ENCODE data around the gene ANK3.

Gene ANK3

DNA sequence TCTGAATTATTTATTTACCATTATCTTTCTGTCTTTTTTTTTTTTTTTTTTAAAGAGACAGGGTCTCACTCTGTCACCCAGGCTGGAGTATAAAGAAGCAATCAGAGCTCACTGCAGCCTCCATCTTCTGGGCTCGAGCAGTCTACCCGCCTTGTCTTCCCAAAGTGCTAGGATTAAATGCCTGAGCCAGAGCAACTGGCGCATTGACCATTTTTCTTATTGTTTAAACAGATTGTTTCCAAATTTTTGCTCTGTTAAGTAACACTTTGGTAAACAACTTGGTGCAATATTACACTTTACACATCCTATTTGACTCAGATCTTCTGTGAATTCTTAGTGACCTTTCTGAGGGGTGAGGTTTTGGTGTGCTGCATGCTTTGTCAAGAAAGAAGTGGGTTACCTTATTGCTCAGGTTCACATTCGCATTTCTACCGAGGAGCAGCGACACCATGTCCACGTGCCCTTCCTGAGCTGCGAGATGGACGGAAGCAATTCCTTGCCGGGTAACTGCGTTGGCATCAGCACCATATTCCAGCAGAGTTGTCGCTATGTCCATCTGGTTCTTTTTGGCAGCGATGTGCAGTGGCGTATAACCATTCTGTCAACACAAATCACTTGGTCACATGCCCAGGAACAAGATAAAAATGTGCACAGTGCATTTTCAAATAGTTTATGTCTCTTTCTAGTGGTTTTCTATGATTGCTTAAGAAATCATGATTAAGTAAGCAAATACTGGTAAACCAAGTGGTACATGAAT, 203.2 kb downstream of the ANK3 start:
- TF ChIP-seq, protein P1, sequence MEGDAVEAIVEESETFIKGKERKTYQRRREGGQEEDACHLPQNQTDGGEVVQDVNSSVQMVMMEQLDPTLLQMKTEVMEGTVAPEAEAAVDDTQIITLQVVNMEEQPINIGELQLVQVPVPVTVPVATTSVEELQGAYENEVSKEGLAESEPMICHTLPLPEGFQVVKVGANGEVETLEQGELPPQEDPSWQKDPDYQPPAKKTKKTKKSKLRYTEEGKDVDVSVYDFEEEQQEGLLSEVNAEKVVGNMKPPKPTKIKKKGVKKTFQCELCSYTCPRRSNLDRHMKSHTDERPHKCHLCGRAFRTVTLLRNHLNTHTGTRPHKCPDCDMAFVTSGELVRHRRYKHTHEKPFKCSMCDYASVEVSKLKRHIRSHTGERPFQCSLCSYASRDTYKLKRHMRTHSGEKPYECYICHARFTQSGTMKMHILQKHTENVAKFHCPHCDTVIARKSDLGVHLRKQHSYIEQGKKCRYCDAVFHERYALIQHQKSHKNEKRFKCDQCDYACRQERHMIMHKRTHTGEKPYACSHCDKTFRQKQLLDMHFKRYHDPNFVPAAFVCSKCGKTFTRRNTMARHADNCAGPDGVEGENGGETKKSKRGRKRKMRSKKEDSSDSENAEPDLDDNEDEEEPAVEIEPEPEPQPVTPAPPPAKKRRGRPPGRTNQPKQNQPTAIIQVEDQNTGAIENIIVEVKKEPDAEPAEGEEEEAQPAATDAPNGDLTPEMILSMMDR (conservative IDR thresholded peaks at IDR 0.05; ENCODE audit: low read depth): no peak
- ChIA-PET POLR2A (ENCODE audit: low non-redundant PET) (no interaction called here), CTCF (interaction anchor here (0.6 kb wide), 1 partner anchor 278 kb away, joined by 4 read pairs; no protein-coding TSS in a partner anchor)
- no peak overlapping the region for H3K27ac ChIP-seq
- no peak for DNase-seq (ENCODE audit: low spot score)

DNA sequence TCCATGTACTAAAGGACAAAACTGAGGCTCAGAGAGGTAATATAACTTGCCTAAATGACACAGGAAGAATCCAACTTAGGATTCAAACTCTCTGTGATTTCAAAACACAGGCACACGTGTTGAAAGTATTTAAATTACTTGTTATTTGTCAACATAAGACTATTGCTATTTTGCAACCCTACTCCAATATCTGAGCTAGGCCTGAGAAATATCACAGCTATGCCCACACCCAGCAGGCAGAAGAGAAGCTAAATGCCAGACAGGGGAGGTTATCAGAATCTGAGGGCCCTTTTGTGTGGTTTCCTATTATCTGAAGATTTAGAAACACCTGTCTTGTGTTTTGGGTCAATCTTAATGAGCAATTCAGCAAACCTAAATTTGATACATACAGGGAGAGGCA, 204.3 kb downstream of the ANK3 start:
- ChIA-PET POLR2A (ENCODE audit: low non-redundant PET) (no interaction called here), CTCF (interaction anchor here (0.6 kb wide), 1 partner anchor 19 kb away, joined by 3 read pairs; no protein-coding TSS in a partner anchor)
- no peak for DNase-seq (ENCODE audit: low spot score)

DNA sequence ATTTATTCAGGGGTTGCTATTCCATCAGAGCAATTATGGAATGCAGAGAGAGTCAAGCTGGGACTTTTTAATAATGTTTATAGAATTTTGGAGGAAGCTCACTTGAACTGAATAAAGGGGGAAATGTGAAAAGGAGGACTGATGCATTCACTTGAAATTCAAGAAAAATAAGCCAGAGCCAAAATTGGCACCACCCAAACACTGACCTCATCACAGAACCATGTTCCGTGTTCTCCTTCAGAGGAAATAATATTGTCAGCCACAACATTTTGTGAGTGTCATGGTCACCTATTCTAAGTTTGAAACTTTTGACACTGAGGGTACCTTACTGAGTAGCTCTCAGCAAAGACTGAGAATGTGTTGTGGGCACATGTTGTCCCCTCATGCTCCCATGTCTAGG, 207.0 kb downstream of the ANK3 start:
- ChIA-PET CTCF (interaction anchor here (0.6 to 0.7 kb wide), 2 partner anchors 37 to 82 kb away, joined by 3 to 6 read pairs; no protein-coding TSS in a partner anchor), POLR2A (ENCODE audit: low non-redundant PET) (no interaction called here)
- no peak overlapping the region for H3K27ac ChIP-seq
- DNase-seq (ENCODE audit: low spot score): no peak
- TF ChIP-seq, protein P1 (conservative IDR thresholded peaks at IDR 0.05; ENCODE audit: low read depth): no peak

More for the DNA sequence above, 204.3 kb downstream of the ANK3 start:
- H3K27ac ChIP-seq: no peak overlapping the region
- TF ChIP-seq, protein P1 (conservative IDR thresholded peaks at IDR 0.05; ENCODE audit: low read depth): no peak

DNA sequence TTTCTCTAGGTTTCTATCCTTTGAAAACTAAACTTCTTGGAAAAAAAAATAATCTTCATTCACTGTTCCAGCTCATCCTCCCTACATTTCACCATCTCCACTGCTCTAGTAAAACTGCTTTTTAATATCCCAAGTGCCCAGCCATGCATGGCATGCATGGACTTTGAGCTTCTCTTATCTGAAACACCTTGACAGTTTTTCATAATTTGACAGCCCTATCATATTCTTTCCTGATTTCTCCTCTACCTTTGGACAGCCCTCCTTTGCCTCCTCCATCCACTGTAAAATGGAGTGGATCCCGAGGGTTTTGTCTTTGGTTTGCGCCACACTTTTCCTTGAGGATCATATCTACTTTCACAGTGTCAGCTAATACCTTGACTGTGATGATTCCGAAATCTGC, 212.8 kb downstream of the ANK3 start:
- no peak overlapping the region for H3K27ac ChIP-seq
- CTCF ChIA-PET: interaction anchor here (0.6 kb wide), 2 partner anchors 346 to 1509 kb away, joined by 4 to 5 read pairs; no protein-coding TSS in a partner anchor
- DNase-seq (ENCODE audit: low spot score): no peak
- TF ChIP-seq, protein P1 (conservative IDR thresholded peaks at IDR 0.05; ENCODE audit: low read depth): no peak
- POLR2A ChIA-PET (ENCODE audit: low non-redundant PET): no interaction called here

DNA sequence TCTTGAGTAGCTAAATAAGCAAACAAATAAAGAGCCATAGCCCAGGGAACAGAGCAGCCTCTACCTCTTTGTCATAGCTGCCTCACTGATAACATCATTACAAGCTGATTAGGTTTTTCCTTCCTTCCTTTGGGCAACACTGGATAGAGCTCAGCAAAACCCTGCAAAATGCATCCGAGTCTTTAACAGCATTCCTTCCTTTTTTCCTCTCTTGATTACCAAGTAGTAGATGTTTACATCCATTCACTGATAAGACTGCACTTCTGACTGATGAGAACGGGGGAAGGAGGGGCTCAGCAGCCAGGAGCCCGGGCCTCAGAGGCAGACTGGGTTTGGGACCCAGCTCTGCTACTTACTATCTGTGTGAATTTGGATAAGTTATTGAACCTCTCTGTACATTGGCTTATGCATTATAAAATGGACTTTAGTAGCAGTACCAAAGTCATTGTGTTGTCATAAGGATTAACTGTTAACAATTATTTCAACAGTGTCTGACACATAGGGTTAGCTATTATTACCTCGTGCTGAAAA, 214.2 kb downstream of the ANK3 start:
- TF ChIP-seq, protein P1 (conservative IDR thresholded peaks at IDR 0.05; ENCODE audit: low read depth): no peak
- no peak for DNase-seq (ENCODE audit: low spot score)
- ChIA-PET CTCF (interaction anchor here (0.6 kb wide), 2 partner anchors 60 to 178 kb away, joined by 3 read pairs; no protein-coding TSS in a partner anchor), POLR2A (ENCODE audit: low non-redundant PET) (no interaction called here)
- no peak overlapping the region for H3K27ac ChIP-seq

DNA sequence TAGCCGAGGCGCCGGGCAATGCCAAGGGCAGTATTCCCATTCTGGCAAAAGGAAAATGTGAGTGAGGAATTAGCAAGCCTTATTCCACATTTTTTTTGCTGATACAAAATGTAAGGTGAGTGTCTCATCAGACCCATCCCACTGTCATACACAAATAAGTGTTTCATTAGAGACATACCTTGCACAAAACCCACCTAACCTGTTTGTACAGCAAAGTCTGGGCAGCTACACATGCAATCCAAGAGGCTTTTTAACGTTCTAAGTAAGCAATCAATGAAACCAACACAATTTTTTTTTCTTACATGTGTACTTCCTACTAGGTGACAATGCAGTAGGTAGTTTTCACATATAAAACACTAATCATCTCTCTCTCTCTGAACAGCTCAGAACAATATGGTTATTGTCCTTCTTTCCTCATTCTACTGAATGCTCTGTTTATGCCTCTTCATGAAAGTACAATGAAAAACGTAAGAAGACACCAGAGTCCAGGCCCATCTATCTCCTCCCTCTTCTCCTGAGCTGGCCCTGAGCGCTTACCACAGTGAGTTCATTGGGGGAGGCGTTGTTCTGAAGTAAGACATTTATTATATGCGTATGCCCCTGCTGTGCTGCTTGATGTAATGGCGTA, 217.2 kb downstream of the ANK3 start:
- DNase-seq (ENCODE audit: low spot score): peak; percentile 42
- POLR2A ChIA-PET (ENCODE audit: low non-redundant PET): no interaction called here
- CTCF ChIA-PET: interaction anchor here (0.6 to 1.0 kb wide), 3 partner anchors 16 to 510 kb away, joined by 3 to 5 read pairs (median 3); no protein-coding TSS in a partner anchor
- TF ChIP-seq, protein P1 (conservative IDR thresholded peaks at IDR 0.05; ENCODE audit: low read depth): no peak
- no peak overlapping the region for H3K27ac ChIP-seq

All from RWPE1 (cell line).